SK-N-SH treated with all-trans-retinoic acid at 6 μM for 48 hours (cell line): ENCODE data around the gene CRP.

Source experiments
- ATAC-seq: fragments of 200-7000 bp; cut with Tn5 transposase; 3 replicates; pipeline ENCODE4 v1.9.1; 2020; ENCODE audit warnings: mild to moderate bottlenecking, moderate library complexity
- ARNTL ChIP-seq: fragments of 450-650 bp; formaldehyde crosslinking; IDR thresholded peaks from 2 replicates; pipeline ENCODE4 v1.5.0; 2020; ENCODE audit warnings: low read depth, mild to moderate bottlenecking, moderate library complexity, borderline replicate concordance
- CREB5 ChIP-seq: fragments of 250-450 bp; sonication (Bioruptor Pico); IDR thresholded peaks from 2 replicates; pipeline ENCODE4 v1.5.1; 2020; ENCODE audit warnings: low read depth, mild to moderate bottlenecking, moderate library complexity
- CSDC2 ChIP-seq: fragments of 250-450 bp; sonication (Bioruptor Pico); IDR thresholded peaks from 2 replicates; pipeline ENCODE4 v1.5.0; 2020; ENCODE audit warnings: mild to moderate bottlenecking, moderate library complexity
- CSRNP3 ChIP-seq: fragments of 250-450 bp; sonication (Bioruptor Pico); IDR thresholded peaks from 2 replicates; pipeline ENCODE4 v1.5.1; 2021; ENCODE audit warnings: mild to moderate bottlenecking, moderate library complexity
- ESRRG ChIP-seq: fragments of 250-450 bp; sonication (Bioruptor Pico); IDR thresholded peaks from 2 replicates; pipeline ENCODE4 v1.6.1; 2021; ENCODE audit warnings: mild to moderate bottlenecking
- ISL1 ChIP-seq: fragments of 250-450 bp; sonication (Bioruptor Pico); IDR thresholded peaks from 2 replicates; pipeline ENCODE4 v2.1.2; 2022; ENCODE audit warnings: mild to moderate bottlenecking, moderate library complexity
- OSR1 ChIP-seq: fragments of 250-450 bp; sonication (Bioruptor Pico); IDR thresholded peaks from 2 replicates; pipeline ENCODE4 v1.8.0; 2022; ENCODE audit warnings: moderate library complexity, mild to moderate bottlenecking, inconsistent platforms
- PATZ1 ChIP-seq: fragments of 250-450 bp; sonication (Bioruptor Pico); IDR thresholded peaks from 2 replicates; pipeline ENCODE4 v1.8.0; 2020; ENCODE audit warnings: mild to moderate bottlenecking, moderate library complexity, borderline replicate concordance
- RARB ChIP-seq: fragments of 250-450 bp; sonication (Bioruptor Pico); IDR thresholded peaks from 2 replicates; pipeline ENCODE4 v1.8.0; 2021; ENCODE audit warnings: mild to moderate bottlenecking, moderate library complexity
- SNAI2 ChIP-seq: fragments of 250-450 bp; sonication (Bioruptor Pico); IDR thresholded peaks from 2 replicates; pipeline ENCODE4 v1.5.0; 2020; ENCODE audit warnings: mild to moderate bottlenecking, moderate library complexity
- TSHZ2 ChIP-seq: fragments of 250-450 bp; sonication (Bioruptor Pico); IDR thresholded peaks from 2 replicates; pipeline ENCODE4 v1.5.0; 2020; ENCODE audit warnings: mild to moderate bottlenecking, moderate library complexity
- ZC3H10 ChIP-seq: fragments of 250-450 bp; sonication (Bioruptor Pico); IDR thresholded peaks from 2 replicates; pipeline ENCODE4 v1.5.1; 2021; ENCODE audit warnings: mild to moderate bottlenecking, moderate library complexity
- ZFP3 ChIP-seq: fragments of 250-450 bp; sonication (Bioruptor Pico); IDR thresholded peaks from 2 replicates; pipeline ENCODE4 v1.5.0; 2020; ENCODE audit warnings: mild to moderate bottlenecking, moderate library complexity
- ZFP30 ChIP-seq: fragments of 450-650 bp; formaldehyde crosslinking; IDR thresholded peaks from 2 replicates; pipeline ENCODE4 v1.5.0; 2022; ENCODE audit warnings: mild to moderate bottlenecking, moderate library complexity
- ZNF565 ChIP-seq: fragments of 450-650 bp; formaldehyde crosslinking; conservative IDR thresholded peaks from 2 replicates; pipeline ENCODE4 v1.5.0; 2020; ENCODE audit warnings: low read depth, mild to moderate bottlenecking, moderate library complexity
- ZNF70 ChIP-seq: fragments of 450-650 bp; formaldehyde crosslinking; IDR thresholded peaks from 2 replicates; pipeline ENCODE4 v1.5.0; 2020; ENCODE audit warnings: mild to moderate bottlenecking, moderate library complexity

Gene CRP

DNA sequence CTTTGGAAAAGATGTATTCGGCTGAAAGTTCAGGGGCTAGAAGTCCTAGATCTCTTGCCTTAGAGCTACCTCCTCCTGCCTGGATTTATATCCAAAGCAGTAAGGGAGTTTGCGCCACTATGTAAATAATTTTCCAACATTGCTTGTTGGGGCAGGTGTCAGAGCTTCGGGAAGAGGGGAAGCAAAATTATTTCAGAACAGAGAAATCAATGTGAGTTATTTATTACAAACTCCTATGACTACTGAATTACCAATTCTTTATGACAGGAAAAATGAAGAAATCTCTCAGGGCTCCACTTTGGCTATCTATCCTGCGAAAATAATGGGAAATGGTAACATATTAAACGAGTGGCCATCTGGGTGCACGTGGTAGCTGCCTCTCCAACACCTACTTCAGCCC lies at the start of gene CRP:
CRP (minus strand) TSS at position 61 of the 400 bp plus-strand sequence. CDS start 104 bp downstream, outside the sequence.
- no peak for ATAC-seq
- TF ChIP-seq ESRRG (CRISPR knock-in tag) (no peak), ARNTL (CRISPR knock-in tag) (no peak), CSRNP3 (CRISPR knock-in tag) (no peak), ZC3H10 (CRISPR knock-in tag) (no peak), TSHZ2 (no peak), RARB (no peak), CREB5 (no peak)

DNA sequence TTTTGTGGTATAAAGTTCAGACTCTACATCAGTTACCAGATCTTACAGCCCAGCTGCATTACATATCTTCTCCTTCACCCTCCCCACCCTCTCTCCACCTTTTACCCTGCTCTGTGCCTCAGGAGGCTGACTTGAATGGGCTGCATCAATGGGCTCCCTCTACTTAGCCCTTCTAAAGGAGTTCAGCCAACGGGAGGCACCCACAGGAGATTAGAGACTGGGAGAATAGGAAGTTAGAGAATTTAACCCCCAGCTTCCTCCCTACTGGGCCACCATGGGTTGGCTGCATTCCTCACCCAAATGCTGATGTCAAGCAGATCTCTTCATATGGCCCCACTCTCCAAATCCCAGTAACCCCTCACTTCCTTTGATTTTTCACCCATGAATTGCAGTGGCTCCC lies 49.3 kb upstream of the CRP start:
- ATAC-seq, result no peak
- TF ChIP-seq RARB (no peak), ZC3H10 (CRISPR knock-in tag) (no peak), ZNF565 (CRISPR knock-in tag) (no peak)

DNA sequence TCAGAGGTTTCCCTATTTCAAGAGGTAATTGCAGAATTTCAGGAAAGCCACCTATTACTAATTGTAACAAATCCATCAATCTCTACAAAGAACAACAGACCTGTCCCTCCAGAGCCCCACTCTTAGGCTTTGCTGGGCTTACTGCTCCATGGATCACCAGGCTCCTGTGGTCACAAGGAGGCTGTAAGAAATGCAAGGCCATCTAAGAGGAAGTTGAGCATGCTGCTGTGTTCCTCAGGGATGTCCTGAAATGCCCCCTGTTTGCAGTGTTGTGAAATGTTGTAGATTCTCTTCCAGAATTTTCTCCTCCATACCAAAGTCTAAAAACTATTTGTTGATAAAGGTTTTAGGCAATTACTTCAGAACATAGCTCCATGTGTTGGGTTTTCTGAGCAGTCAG lies 42.0 kb upstream of the CRP start:
- no peak for ATAC-seq

GRCh38 chr1:159755451-159756007 lies 41.1 kb upstream of the CRP start:
- TF ChIP-seq RARB, result no peak
- no peak for TF ChIP-seq SNAI2 (CRISPR knock-in tag)
- no peak for TF ChIP-seq PATZ1 (CRISPR knock-in tag)
- TF ChIP-seq ARNTL (CRISPR knock-in tag), result no peak
- no peak for TF ChIP-seq ZNF70 (CRISPR knock-in tag)
- no peak for TF ChIP-seq TSHZ2
- TF ChIP-seq ZFP30 (CRISPR knock-in tag), result no peak
- TF ChIP-seq ESRRG (CRISPR knock-in tag), result no peak
- no peak for TF ChIP-seq ZFP3
- TF ChIP-seq CSDC2 (CRISPR knock-in tag), result no peak
- TF ChIP-seq, all 23 proteins: peak for 0
- no peak for ATAC-seq

More for the DNA sequence above, 42.0 kb upstream of the CRP start:
- TF ChIP-seq RARB (no peak), OSR1 (CRISPR knock-in tag) (no peak), ARNTL (CRISPR knock-in tag) (no peak), ZFP3 (no peak), ZC3H10 (CRISPR knock-in tag) (no peak), ISL1 (CRISPR knock-in tag) (no peak)
